Liver (tissue), 9 donors: ENCODE measurements around the gene MFSD6. TPM values are rescaled to one million over a fixed set of nuclear protein-coding genes. Genes with fewer than 3 reads are reported as not detected.

Experiments used
- DNase-seq: peaks from one replicate; pipeline ENCODE4 v3.0.0-alpha.2; 2017; ENCODE audit warnings: low spot score
- H3K27ac ChIP-seq, 2 donors: one replicate each; pipeline ENCODE4 v1.7.0; 2013; ENCODE audit warnings: inconsistent platforms in 2 of 2, low read length in 2 of 2, control low read depth in 1 of 2, low read depth in 1 of 2, mild to moderate bottlenecking in 1 of 2
- H3K27me3 ChIP-seq, 4 donors: one replicate each; pipeline versions ENCODE4 v1.6.1 to v1.7.0; 2013; ENCODE audit warnings: low read length in 3 of 4, inconsistent platforms in 1 of 4, mild to moderate bottlenecking in 1 of 4, moderate library complexity in 1 of 4; ENCODE audit not compliant: control insufficient read depth in 4 of 4, insufficient read depth in 4 of 4
- H3K36me3 ChIP-seq, 4 donors: one replicate each; pipeline versions ENCODE4 v1.6.1 to v1.7.0; 2013; ENCODE audit warnings: low read length in 3 of 4, mild to moderate bottlenecking in 3 of 4, low read depth in 1 of 4, moderate library complexity in 1 of 4; ENCODE audit not compliant: control insufficient read depth in 4 of 4, insufficient read depth in 3 of 4
- H3K4me1 ChIP-seq, 4 donors: one replicate each; pipeline versions ENCODE4 v1.6.1 to v1.7.0; 2013; ENCODE audit warnings: low read length in 3 of 4, mild to moderate bottlenecking in 3 of 4, moderate library complexity in 1 of 4; ENCODE audit not compliant: control insufficient read depth in 4 of 4, insufficient read depth in 4 of 4
- H3K4me3 ChIP-seq, 3 donors: one replicate each; pipeline versions ENCODE4 v1.6.1 to v1.7.0; 2013; ENCODE audit warnings: low read length in 3 of 3, control low read depth in 1 of 3, low read depth in 1 of 3, mild to moderate bottlenecking in 1 of 3
- H3K9ac ChIP-seq, 2 donors: one replicate each; pipeline ENCODE4 v1.7.0; 2013; ENCODE audit warnings: low read length in 2 of 2, mild to moderate bottlenecking in 2 of 2, moderate library complexity in 2 of 2, control low read depth in 1 of 2, low read depth in 1 of 2
- H3K9me3 ChIP-seq, 4 donors: one replicate each; pipeline versions ENCODE4 v1.6.1 to v1.7.0; 2013; ENCODE audit warnings: low read length in 3 of 4; ENCODE audit not compliant: control insufficient read depth in 4 of 4
- ATF3 ChIP-seq: IDR thresholded peaks from 2 replicates; pipeline ENCODE4 v1.6.1; 2016; ENCODE audit warnings: antibody characterized with exemption
- CTCF ChIP-seq: fragments of 150-350 bp; IDR thresholded peaks from 2 replicates; pipeline ENCODE4 v1.5.1; 2017; ENCODE audit warnings: improper control_type of control experiment, low read depth, low read length; ENCODE audit not compliant: missing input control
- EGR1 ChIP-seq, 2 donors: IDR thresholded peaks; 2 replicates each; pipeline ENCODE4 v1.6.1; 2016 to 2018; ENCODE audit warnings: antibody characterized with exemption in 2 of 2, low read depth in 2 of 2
- FOXA1 ChIP-seq: IDR thresholded peaks from 2 replicates; pipeline ENCODE4 v1.6.1; 2016; ENCODE audit warnings: antibody characterized with exemption
- FOXA2 ChIP-seq: IDR thresholded peaks from 2 replicates; pipeline ENCODE4 v1.6.1; 2016; ENCODE audit warnings: antibody characterized with exemption
- GABPA ChIP-seq, 2 donors: IDR thresholded peaks in 1 of 2; conservative IDR thresholded peaks in 1 of 2; 2 replicates each; pipeline ENCODE4 v1.6.1; 2016; ENCODE audit warnings: antibody characterized with exemption in 2 of 2, mild to moderate bottlenecking in 1 of 2, moderate library complexity in 1 of 2
- HNF4A ChIP-seq, 2 donors: conservative IDR thresholded peaks; 2 replicates each; pipeline ENCODE4 v1.6.1; 2016; ENCODE audit warnings: antibody characterized with exemption in 2 of 2, mild to moderate bottlenecking in 2 of 2
- HNF4G ChIP-seq: IDR thresholded peaks from 2 replicates; pipeline ENCODE4 v1.6.1; 2016; ENCODE audit warnings: antibody characterized with exemption
- JUND ChIP-seq, 2 donors: IDR thresholded peaks; 2 replicates each; pipeline ENCODE4 v1.6.1; 2016; ENCODE audit warnings: antibody characterized with exemption in 2 of 2
- MAX ChIP-seq: IDR thresholded peaks from 2 replicates; pipeline ENCODE4 v1.6.1; 2016; ENCODE audit warnings: antibody characterized with exemption
- NR2F2 ChIP-seq: IDR thresholded peaks from 2 replicates; pipeline ENCODE4 v1.6.1; 2016; ENCODE audit warnings: antibody characterized with exemption
- RAD21 ChIP-seq, 2 donors: IDR thresholded peaks; 2 replicates each; pipeline ENCODE4 v1.6.1; 2016; ENCODE audit warnings: antibody characterized with exemption in 2 of 2, mild to moderate bottlenecking in 2 of 2
- RXRA ChIP-seq, 2 donors: IDR thresholded peaks; 2 replicates each; pipeline ENCODE4 v1.6.1; 2017 to 2018; ENCODE audit warnings: antibody characterized with exemption in 2 of 2, mild to moderate bottlenecking in 1 of 2
- SP1 ChIP-seq: IDR thresholded peaks from 2 replicates; pipeline ENCODE4 v1.6.1; 2018; ENCODE audit warnings: antibody characterized with exemption, mild to moderate bottlenecking
- TAF1 ChIP-seq: conservative IDR thresholded peaks from 2 replicates; pipeline ENCODE4 v1.6.1; 2016; ENCODE audit warnings: antibody characterized with exemption, mild to moderate bottlenecking
- YY1 ChIP-seq: IDR thresholded peaks from 2 replicates; pipeline ENCODE4 v1.6.1; 2016; ENCODE audit warnings: antibody characterized with exemption, mild to moderate bottlenecking
- WGBS: extraction: QIAGEN DNeasy Blood & Tissue Kit; methylation state at CpG from one replicate; pipeline ENCODE4 v1.1.7; 2013; 5-methylcytosine and 5-hydroxymethylcytosine counted together
- polyA plus RNA-seq, 2 donors: library from polyadenylated mRNA; stranded (reverse) in 1 of 2; unstranded in 1 of 2; fragments of 200-250 nt in 1 of 2; fragments of >200 nt in 1 of 2; fragmentation: Nextera tagmentation in 1 of 2; extraction: Ambion mirVana in 1 of 2; gene quantifications; one replicate each; pipeline versions ENCODE4 v1.2.1 to v1.2.3, GENCODE V29; 2013 to 2015
- total RNA-seq, 2 donors: library from RNA; depleted of rRNA; stranded (reverse); fragments of >200 nt; gene quantifications; one replicate each; pipeline ENCODE4 v1.2.3, GENCODE V29; 2014
- TF ChIP-seq, protein P1 (sequence below): IDR thresholded peaks from 2 replicates; pipeline ENCODE4 v1.6.1; 2016; ENCODE audit warnings: antibody characterized with exemption
- TF ChIP-seq, protein P2 (sequence below): IDR thresholded peaks from 2 replicates; pipeline ENCODE4 v1.6.1; 2016; ENCODE audit warnings: antibody characterized with exemption, mild to moderate bottlenecking
- donor health status: healthy.
- donor health status: healthy.
- donor health status: healthy.
- donor health status: healthy.
- donor health status: healthy.

MFSD6 gene
- total and polyA plus RNA-seq, 4 donors = 0.83 to 9.5 (median 2.4) TPM

DNA sequence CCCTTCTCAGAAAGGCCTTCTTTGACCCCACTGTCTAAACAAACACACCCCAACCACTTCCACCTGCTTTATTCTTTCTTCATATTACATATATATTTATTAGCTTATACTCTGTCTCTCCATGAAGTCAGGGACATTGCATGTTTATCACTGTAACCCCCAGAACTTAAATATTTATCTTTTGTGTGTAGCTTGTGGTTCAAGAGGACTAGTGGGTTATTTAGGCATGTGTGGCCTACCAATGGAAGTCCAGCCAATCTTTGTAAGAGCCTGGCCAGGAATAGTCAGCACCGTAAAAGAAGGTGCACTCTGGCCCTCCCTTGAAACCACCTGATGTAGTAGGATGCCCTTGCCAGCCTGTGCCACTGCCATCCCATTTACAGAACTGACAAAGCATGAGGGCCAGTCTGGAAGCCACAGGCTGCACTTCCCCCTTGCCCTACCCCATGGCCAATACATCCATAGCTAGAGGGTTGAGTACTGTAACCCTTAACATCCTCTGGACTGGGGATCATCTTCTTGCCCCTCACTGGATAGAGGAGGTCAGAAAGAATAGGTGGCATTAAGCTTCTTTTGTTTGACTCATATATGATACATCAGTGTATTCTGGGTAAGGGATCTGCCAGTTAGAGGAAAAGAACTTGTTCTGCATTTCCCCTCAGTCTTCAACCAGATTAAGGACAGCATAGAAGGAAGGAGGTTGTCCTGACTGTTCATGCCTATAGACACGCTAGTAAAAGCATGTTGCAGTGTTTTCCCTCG lies 121.5 kb downstream of the MFSD6 start (continued):
- TF ChIP-seq HNF4G (no peak), EGR1 (IDR thresholded peaks at IDR 0.05; ENCODE audit: low read depth in 2 of 2) (no peak), JUND (IDR thresholded peaks at IDR 0.05) (no peak), RXRA (IDR thresholded peaks at IDR 0.05) (no peak), NR2F2 (no peak), GABPA (IDR thresholded peaks at IDR 0.05 in 1 of 2, conservative IDR thresholded peaks at IDR 0.05 in 1 of 2) (no peak)

DNA sequence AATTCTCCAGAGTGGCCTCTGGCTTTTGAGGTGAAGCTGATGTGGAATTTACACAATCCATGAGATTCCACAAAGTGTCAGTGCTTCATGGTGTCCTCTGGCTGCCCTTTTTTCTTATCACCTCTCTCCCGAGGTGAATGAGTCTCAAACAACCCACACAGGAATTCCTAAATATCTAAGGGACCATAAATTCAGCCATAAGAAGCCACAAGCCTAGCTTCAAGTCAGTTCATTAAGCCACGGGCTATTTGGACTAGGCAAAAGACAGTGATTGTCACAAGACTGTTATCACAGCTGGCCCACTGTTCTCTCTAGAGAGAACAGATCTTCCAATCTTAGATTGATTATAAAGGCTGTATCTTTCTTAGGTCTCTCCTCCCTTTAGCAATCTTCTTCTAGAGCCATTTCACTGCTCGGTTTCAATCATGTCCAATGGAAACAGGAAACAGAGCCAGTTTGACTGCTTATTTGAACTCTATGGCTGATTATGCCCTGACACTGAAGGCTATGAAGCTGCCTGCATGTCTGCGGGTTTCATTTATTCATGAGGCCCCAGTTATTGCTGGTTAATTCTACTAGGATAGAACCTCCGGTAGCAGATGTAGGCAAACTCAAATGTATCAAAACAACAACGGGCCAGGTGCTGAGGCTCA lies 122.2 kb downstream of the MFSD6 start:
- WGBS = 73% methylated on average over 6 of the region's 6 CpGs
- Histone ChIP-seq H3K36me3 (no peaks in the 10 kb centered on the region), H3K4me3 (no peak overlapping the region), H3K27ac (no peak overlapping the region), H3K9ac (no peak overlapping the region), H3K4me1 (peaks cover 1 to 17% (median 7%) of the 10 kb centered on the region in 4 donors), H3K27me3 (no peaks in the 10 kb centered on the region), H3K9me3 (no peaks in the 10 kb centered on the region)
- no peak for TF ChIP-seq MAX
- TF ChIP-seq RAD21 (IDR thresholded peaks at IDR 0.05) = no peak
- TF ChIP-seq, protein P1, sequence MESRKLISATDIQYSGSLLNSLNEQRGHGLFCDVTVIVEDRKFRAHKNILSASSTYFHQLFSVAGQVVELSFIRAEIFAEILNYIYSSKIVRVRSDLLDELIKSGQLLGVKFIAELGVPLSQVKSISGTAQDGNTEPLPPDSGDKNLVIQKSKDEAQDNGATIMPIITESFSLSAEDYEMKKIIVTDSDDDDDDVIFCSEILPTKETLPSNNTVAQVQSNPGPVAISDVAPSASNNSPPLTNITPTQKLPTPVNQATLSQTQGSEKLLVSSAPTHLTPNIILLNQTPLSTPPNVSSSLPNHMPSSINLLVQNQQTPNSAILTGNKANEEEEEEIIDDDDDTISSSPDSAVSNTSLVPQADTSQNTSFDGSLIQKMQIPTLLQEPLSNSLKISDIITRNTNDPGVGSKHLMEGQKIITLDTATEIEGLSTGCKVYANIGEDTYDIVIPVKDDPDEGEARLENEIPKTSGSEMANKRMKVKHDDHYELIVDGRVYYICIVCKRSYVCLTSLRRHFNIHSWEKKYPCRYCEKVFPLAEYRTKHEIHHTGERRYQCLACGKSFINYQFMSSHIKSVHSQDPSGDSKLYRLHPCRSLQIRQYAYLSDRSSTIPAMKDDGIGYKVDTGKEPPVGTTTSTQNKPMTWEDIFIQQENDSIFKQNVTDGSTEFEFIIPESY = no peak
- TF ChIP-seq RXRA (IDR thresholded peaks at IDR 0.05) = no peak
- TF ChIP-seq FOXA1 = no peak
- no peak for TF ChIP-seq EGR1 (IDR thresholded peaks at IDR 0.05; ENCODE audit: low read depth in 2 of 2)
- TF ChIP-seq HNF4G = no peak
- TF ChIP-seq TAF1 = no peak
- no peak for TF ChIP-seq SP1
- TF ChIP-seq HNF4A (conservative IDR thresholded peaks at IDR 0.05) = no peak
- no peak for TF ChIP-seq ATF3
- TF ChIP-seq YY1 = no peak
- TF ChIP-seq NR2F2 = no peak
- TF ChIP-seq GABPA (IDR thresholded peaks at IDR 0.05 in 1 of 2, conservative IDR thresholded peaks at IDR 0.05 in 1 of 2) = no peak
- no peak for TF ChIP-seq JUND (IDR thresholded peaks at IDR 0.05)
- TF ChIP-seq FOXA2 = no peak
- TF ChIP-seq CTCF = no peak
- TF ChIP-seq, protein P2, sequence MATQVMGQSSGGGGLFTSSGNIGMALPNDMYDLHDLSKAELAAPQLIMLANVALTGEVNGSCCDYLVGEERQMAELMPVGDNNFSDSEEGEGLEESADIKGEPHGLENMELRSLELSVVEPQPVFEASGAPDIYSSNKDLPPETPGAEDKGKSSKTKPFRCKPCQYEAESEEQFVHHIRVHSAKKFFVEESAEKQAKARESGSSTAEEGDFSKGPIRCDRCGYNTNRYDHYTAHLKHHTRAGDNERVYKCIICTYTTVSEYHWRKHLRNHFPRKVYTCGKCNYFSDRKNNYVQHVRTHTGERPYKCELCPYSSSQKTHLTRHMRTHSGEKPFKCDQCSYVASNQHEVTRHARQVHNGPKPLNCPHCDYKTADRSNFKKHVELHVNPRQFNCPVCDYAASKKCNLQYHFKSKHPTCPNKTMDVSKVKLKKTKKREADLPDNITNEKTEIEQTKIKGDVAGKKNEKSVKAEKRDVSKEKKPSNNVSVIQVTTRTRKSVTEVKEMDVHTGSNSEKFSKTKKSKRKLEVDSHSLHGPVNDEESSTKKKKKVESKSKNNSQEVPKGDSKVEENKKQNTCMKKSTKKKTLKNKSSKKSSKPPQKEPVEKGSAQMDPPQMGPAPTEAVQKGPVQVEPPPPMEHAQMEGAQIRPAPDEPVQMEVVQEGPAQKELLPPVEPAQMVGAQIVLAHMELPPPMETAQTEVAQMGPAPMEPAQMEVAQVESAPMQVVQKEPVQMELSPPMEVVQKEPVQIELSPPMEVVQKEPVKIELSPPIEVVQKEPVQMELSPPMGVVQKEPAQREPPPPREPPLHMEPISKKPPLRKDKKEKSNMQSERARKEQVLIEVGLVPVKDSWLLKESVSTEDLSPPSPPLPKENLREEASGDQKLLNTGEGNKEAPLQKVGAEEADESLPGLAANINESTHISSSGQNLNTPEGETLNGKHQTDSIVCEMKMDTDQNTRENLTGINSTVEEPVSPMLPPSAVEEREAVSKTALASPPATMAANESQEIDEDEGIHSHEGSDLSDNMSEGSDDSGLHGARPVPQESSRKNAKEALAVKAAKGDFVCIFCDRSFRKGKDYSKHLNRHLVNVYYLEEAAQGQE = no peak
- DNase-seq = no peak
